IPS DF 6.9 (cell line): Measurements from ENCODE around the gene PLCH1.

Experiments
- DNase-seq: peaks from one replicate; pipeline ENCODE4 v3.0.0-alpha.2; 2013; ENCODE audit warnings: low read depth, low spot score
- H3K27ac ChIP-seq: one replicate; pipeline ENCODE4 v1.5.1; 2013; ENCODE audit warnings: low read length, control low read depth
- H3K27me3 ChIP-seq: 2 replicates; pipeline ENCODE4 v1.6.1; 2013; ENCODE audit warnings: mild to moderate bottlenecking, low read length; ENCODE audit not compliant: control insufficient read depth, insufficient read depth
- H3K36me3 ChIP-seq: 2 replicates; pipeline ENCODE4 v1.6.1; 2013; ENCODE audit warnings: low read length; ENCODE audit not compliant: control insufficient read depth, insufficient read depth
- H3K4me1 ChIP-seq: 2 replicates; pipeline ENCODE4 v1.6.1; 2013; ENCODE audit warnings: low read length; ENCODE audit not compliant: control insufficient read depth, insufficient read depth
- H3K4me3 ChIP-seq: 2 replicates; pipeline ENCODE4 v1.5.1; 2013; ENCODE audit warnings: mild to moderate bottlenecking, low read length
- H3K9me3 ChIP-seq: 2 replicates; pipeline ENCODE4 v1.6.1; 2013; ENCODE audit warnings: low read length, inconsistent platforms; ENCODE audit not compliant: control insufficient read depth, insufficient read depth
- WGBS: extraction: QIAGEN DNeasy Blood & Tissue Kit; methylation state at CpG from one replicate; pipeline ENCODE4 v1.1.7; 2013; ENCODE audit warnings: mixed read lengths, missing lambda C conversion rate; ENCODE audit not compliant: insufficient read length, insufficient coverage; 5-methylcytosine and 5-hydroxymethylcytosine counted together

The PLCH1 gene

GRCh38 chr3:155661042-155661441, 83.8 kb downstream of the PLCH1 start:
- Histone ChIP-seq H3K4me3 (no peak overlapping the region), H3K27ac (no peak overlapping the region), H3K36me3 (no peaks in the 10 kb centered on the region), H3K9me3 (no peaks in the 10 kb centered on the region), H3K27me3 (no peaks in the 10 kb centered on the region; the same call in 1 of the 2 replicates), H3K4me1 (no peaks in the 10 kb centered on the region; the same call in 1 of the 2 replicates)
- DNase-seq = no peak
- no CpG with 5 or more reads among the region's 1 CpG for WGBS

DNA sequence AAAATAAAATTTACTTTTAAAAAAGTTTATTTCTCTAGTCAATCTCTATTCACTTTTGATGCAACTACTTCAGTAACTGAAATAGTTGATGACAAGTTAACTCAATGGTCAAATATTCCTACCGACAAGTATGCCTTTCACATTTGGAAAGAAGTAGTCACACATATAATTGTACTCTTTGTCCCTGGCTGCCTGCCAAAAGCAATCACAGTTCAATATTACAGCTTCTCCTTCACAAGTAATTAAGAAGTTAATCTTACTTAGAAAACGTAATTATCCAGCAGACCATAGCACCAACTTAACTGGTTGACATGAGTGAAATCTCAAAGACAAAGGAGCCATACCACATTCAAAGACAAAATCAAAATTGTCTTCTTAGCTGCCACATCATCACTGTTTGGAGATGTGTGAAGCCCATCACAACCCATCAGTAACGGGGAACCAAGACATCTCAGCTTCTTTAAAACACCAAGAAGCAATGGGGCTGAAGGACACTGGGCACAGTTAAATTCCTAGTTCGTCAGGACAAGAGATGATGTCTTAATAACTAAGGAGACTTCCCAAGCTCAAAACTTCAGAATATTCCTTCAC, 86.1 kb downstream of the PLCH1 start:
- Histone ChIP-seq H3K4me1 (no peaks in the 10 kb centered on the region; the same call in 1 of the 2 replicates), H3K9me3 (no peaks in the 10 kb centered on the region), H3K27ac (no peak overlapping the region), H3K36me3 (no peaks in the 10 kb centered on the region), H3K27me3 (no peaks in the 10 kb centered on the region), H3K4me3 (no peak overlapping the region)
- DNase-seq = no peak
- WGBS = no CpG with 5 or more reads among the region's 4 CpGs

- Histone ChIP-seq H3K27ac (no peak overlapping the region), H3K36me3 (no peaks in the 10 kb centered on the region), H3K27me3 (no peaks in the 10 kb centered on the region), H3K4me3 (no peak overlapping the region), H3K9me3 (no peaks in the 10 kb centered on the region), H3K4me1 (no peaks in the 10 kb centered on the region; the same call in 1 of the 2 replicates)
- no CpG with 5 or more reads among the region's 5 CpGs for WGBS
- DNase-seq = no peak
Observed at GRCh38 chr3:155658006-155658405, 86.9 kb downstream of the PLCH1 start.

GRCh38 chr3:155657161-155657560, 87.7 kb downstream of the PLCH1 start:
- WGBS = no CpG with 5 or more reads among the region's 4 CpGs
- Histone ChIP-seq H3K4me3 (no peak overlapping the region), H3K27me3 (no peaks in the 10 kb centered on the region), H3K4me1 (no peaks in the 10 kb centered on the region; the same call in 1 of the 2 replicates), H3K27ac (no peak overlapping the region), H3K36me3 (no peaks in the 10 kb centered on the region), H3K9me3 (no peaks in the 10 kb centered on the region)
- DNase-seq = no peak

- no peaks in the 10 kb centered on the region for H3K27me3 ChIP-seq
- H3K4me1 ChIP-seq = no peaks in the 10 kb centered on the region
- DNase-seq = no peak
- H3K36me3 ChIP-seq = no peaks in the 10 kb centered on the region
- no peak overlapping the region for H3K27ac ChIP-seq
- WGBS = no CpG with 5 or more reads among the region's 1 CpG
- H3K9me3 ChIP-seq = no peaks in the 10 kb centered on the region
- no peak overlapping the region for H3K4me3 ChIP-seq
Observed at GRCh38 chr3:155656466-155656865, 88.4 kb downstream of the PLCH1 start.

- no peaks in the 10 kb centered on the region; the same call in 1 of the 2 replicates for H3K4me1 ChIP-seq
- no CpG with 5 or more reads among the region's 3 CpGs for WGBS
- H3K27me3 ChIP-seq = no peaks in the 10 kb centered on the region
- H3K27ac ChIP-seq = no peak overlapping the region
- no peaks in the 10 kb centered on the region for H3K9me3 ChIP-seq
- no peak for DNase-seq
- no peaks in the 10 kb centered on the region for H3K36me3 ChIP-seq
- H3K4me3 ChIP-seq = no peak overlapping the region
Observed at GRCh38 chr3:155651489-155652218, 93.2 kb downstream of the PLCH1 start.

- no peak for DNase-seq
- H3K36me3 ChIP-seq = no peaks in the 10 kb centered on the region
- peaks cover 2% of the 10 kb centered on the region; the same call in 1 of the 2 replicates for H3K4me1 ChIP-seq
- H3K27ac ChIP-seq = no peak overlapping the region
- WGBS = no CpG with 5 or more reads among the region's 6 CpGs
- no peaks in the 10 kb centered on the region for H3K9me3 ChIP-seq
- H3K27me3 ChIP-seq = no peaks in the 10 kb centered on the region
- H3K4me3 ChIP-seq = no peak overlapping the region
Observed at GRCh38 chr3:155648013-155648591, 96.8 kb downstream of the PLCH1 start.

- H3K27me3 ChIP-seq = no peaks in the 10 kb centered on the region
- H3K9me3 ChIP-seq = no peaks in the 10 kb centered on the region
- no peaks in the 10 kb centered on the region for H3K36me3 ChIP-seq
- H3K27ac ChIP-seq = no peak overlapping the region
- no peak overlapping the region for H3K4me3 ChIP-seq
- DNase-seq = no peak
- peaks cover 2% of the 10 kb centered on the region; the same call in 1 of the 2 replicates for H3K4me1 ChIP-seq
- no CpG with 5 or more reads among the region's 2 CpGs for WGBS
Observed at GRCh38 chr3:155647206-155647605, 97.7 kb downstream of the PLCH1 start.

DNA sequence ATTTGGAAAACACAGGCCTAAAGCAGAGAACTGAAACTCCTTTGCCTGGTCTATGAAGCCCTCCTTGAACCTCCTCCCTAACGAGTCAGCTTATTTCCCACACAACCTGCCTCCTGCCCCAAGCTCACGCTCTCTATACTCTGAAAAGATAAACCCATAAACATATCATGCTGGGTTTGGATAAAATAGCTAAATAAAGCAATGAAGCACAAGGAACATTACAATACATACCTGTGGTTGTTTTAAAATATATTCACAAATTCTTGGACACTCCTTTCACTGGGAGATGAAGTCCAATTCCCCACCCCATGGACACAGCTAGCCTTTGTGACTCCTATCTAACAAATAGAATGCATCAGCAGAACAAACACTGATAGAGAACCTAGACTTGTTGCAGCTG, 98.2 kb downstream of the PLCH1 start:
- Histone ChIP-seq H3K4me1 (peaks cover 2% of the 10 kb centered on the region; the same call in 1 of the 2 replicates), H3K27ac (no peak overlapping the region), H3K27me3 (no peaks in the 10 kb centered on the region), H3K4me3 (no peak overlapping the region), H3K36me3 (no peaks in the 10 kb centered on the region), H3K9me3 (no peaks in the 10 kb centered on the region)
- no peak for DNase-seq
- no CpG with 5 or more reads among the region's 2 CpGs for WGBS

GRCh38 chr3:155646128-155646527, 98.7 kb downstream of the PLCH1 start:
- Histone ChIP-seq H3K36me3 (no peaks in the 10 kb centered on the region), H3K9me3 (no peaks in the 10 kb centered on the region), H3K4me3 (no peak overlapping the region), H3K4me1 (peaks cover 2% of the 10 kb centered on the region; the same call in 1 of the 2 replicates), H3K27me3 (no peaks in the 10 kb centered on the region), H3K27ac (no peak overlapping the region)
- no CpG with 5 or more reads among the region's 5 CpGs for WGBS
- DNase-seq = no peak
